ENCODE data around the gene CATSPERD.
"Not testable (repeated sequence)": the region's sequence is repeated elsewhere in the genome, so short reads cannot be mapped to it uniquely, and the experiment has no call there.

The CATSPERD gene

GRCh38 chr19:5686647-5687359 is 33.6 kb upstream of the CATSPERD start:
- DNase-seq: peak; percentile 97

GRCh38 chr19:5687360-5688198 is 32.9 kb upstream of the CATSPERD start:
- no peak for DNase-seq

GRCh38 chr19:5688262-5688881 is 32.1 kb upstream of the CATSPERD start:
- not testable (repeated sequence) for DNase-seq

- DNase-seq: peak; percentile 95
Observed at GRCh38 chr19:5690125-5690954, 30.1 kb upstream of the CATSPERD start, which contains the start of gene RPL36. TSS of gene RPL36 (plus strand) at chr19:5690295. CDS start at chr19:5690508, 213 bp downstream.

GRCh38 chr19:5690955-5691821 is 29.2 kb upstream of the CATSPERD start:
- DNase-seq: no peak

GRCh38 chr19:5691822-5692722 is 28.4 kb upstream of the CATSPERD start:
- DNase-seq: no peak

GRCh38 chr19:5692723-5693194 is 27.7 kb upstream of the CATSPERD start:
- no peak for DNase-seq

- DNase-seq: no peak
Observed at GRCh38 chr19:5693195-5694166, 27.0 kb upstream of the CATSPERD start.

- DNase-seq: no peak
Observed at GRCh38 chr19:5694167-5694955, 26.1 kb upstream of the CATSPERD start.

- DNase-seq: no peak
Observed at GRCh38 chr19:5694956-5695648, 25.3 kb upstream of the CATSPERD start.

GRCh38 chr19:5695649-5696195 is 24.7 kb upstream of the CATSPERD start:
- DNase-seq: no peak

GRCh38 chr19:5696196-5697021 is 24.0 kb upstream of the CATSPERD start:
- DNase-seq: no peak

- DNase-seq: no peak
Observed at GRCh38 chr19:5697022-5697889, 23.2 kb upstream of the CATSPERD start.

- no peak for DNase-seq
Observed at GRCh38 chr19:5697890-5698634, 22.4 kb upstream of the CATSPERD start.
